IMR-90 (cell line): ENCODE measurements around the gene CSNK2A3.

Experiments
- CTCF ChIP-seq: conservative IDR thresholded peaks from 2 replicates; pipeline ENCODE4 v1.5.1; 2012; ENCODE audit warnings: mild to moderate bottlenecking, low read depth, low read length, improper control_type of control experiment
- MAZ ChIP-seq: IDR thresholded peaks from 2 replicates; pipeline ENCODE4 v1.6.1; 2012; ENCODE audit warnings: low read depth, mild to moderate bottlenecking, low read length, improper control_type of control experiment, moderate library complexity, borderline replicate concordance
- MXI1 ChIP-seq: IDR thresholded peaks from 2 replicates; pipeline ENCODE4 v1.6.1; 2012; ENCODE audit warnings: low read depth, mild to moderate bottlenecking, low read length, moderate library complexity, borderline replicate concordance
- POLR2A ChIP-seq: IDR thresholded peaks from 2 replicates; pipeline ENCODE4 v1.6.1; 2012; ENCODE audit warnings: mild to moderate bottlenecking, low read depth, low read length
- RAD21 ChIP-seq: IDR thresholded peaks from 2 replicates; pipeline ENCODE4 v1.6.1; 2012; ENCODE audit warnings: low read length, improper control_type of control experiment
- RFX5 ChIP-seq: IDR thresholded peaks from 2 replicates; pipeline ENCODE4 v1.8.0; 2012; ENCODE audit warnings: low read depth, mild to moderate bottlenecking, low read length, moderate library complexity
- TF ChIP-seq, protein P1 (sequence below): fragments of 150-350 bp; IDR thresholded peaks from 2 replicates; pipeline ENCODE4 v1.6.1; 2017; ENCODE audit warnings: mild to moderate bottlenecking, antibody characterized with exemption, low read length, low read depth

DNA sequence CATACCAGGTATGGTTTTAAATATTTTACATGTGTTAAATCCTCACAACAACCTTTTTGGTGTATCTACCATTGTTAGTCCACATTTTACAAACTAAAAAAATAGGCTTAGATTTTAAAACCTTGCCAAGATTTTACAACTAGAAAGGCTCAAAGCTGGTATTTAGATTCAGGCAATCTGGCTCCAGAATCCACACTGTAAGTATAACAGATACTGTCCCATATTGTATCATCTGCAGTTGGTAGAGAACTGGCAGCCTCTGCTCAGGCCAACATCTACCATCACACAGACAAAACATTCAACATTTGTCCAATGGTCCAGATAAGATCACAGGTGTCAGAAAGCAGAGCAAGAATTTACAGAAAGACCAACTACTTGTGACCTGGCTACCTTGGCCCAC, 30.9 kb downstream of the CSNK2A3 start:
- TF ChIP-seq POLR2A (no peak), CTCF (no peak), RFX5 (no peak), RAD21 (no peak), MXI1 (no peak), MAZ (no peak)
- TF ChIP-seq, protein P1, sequence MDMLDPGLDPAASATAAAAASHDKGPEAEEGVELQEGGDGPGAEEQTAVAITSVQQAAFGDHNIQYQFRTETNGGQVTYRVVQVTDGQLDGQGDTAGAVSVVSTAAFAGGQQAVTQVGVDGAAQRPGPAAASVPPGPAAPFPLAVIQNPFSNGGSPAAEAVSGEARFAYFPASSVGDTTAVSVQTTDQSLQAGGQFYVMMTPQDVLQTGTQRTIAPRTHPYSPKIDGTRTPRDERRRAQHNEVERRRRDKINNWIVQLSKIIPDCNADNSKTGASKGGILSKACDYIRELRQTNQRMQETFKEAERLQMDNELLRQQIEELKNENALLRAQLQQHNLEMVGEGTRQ, result no peak
